GM21515 (cell line): ENCODE results near the gene SPACA4.

Source experiments
- ATAC-seq: cut with Tn5 transposase; IDR thresholded peaks from one replicate; pipeline ENCODE4 v1.9.1; 2021; ENCODE audit not compliant: unreplicated experiment

The SPACA4 gene

DNA sequence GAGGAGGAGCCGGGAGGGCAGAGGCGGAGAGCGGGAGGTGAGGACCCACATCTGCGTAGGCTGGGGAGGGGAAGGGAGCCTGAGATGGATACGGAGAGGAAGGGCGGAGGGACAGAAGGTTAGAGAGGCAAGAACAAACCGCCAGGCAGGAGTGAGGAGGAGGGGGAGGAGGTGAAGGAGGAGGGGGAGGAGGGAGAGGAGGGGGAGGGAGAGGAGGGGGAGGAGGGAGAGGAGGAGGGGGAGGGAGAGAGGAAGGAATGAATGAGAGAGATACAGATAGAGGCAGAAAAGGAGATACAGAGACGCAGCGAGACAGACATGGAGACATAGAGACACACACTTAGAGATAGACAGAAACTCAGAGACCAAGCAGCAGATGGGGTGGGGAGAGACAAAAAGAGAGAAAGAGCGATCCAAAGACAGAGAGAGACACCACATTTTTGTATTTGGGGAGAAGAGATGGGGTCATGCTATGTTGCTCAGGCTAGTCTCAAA lies 40.2 kb downstream of the SPACA4 start:
- no peak for ATAC-seq

DNA sequence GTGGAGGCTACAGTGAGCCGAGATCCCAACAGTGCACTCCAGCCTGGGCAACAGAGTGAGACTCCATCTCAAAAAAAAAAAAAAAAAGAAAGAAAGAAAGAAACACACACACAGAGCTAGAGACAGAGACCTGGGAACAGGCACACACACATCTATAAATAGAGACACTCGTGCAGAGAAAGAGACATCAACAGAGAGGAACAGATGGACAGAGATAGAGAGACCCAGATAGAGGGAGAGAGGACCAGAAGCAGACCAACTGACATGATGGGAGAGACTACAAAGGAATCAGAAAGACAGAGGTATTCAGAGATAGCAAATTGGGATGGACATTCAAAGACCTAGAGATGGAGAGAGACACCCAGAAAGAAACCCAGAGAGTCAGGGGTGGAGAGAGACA lies 41.6 kb downstream of the SPACA4 start:
- no peak for ATAC-seq

DNA sequence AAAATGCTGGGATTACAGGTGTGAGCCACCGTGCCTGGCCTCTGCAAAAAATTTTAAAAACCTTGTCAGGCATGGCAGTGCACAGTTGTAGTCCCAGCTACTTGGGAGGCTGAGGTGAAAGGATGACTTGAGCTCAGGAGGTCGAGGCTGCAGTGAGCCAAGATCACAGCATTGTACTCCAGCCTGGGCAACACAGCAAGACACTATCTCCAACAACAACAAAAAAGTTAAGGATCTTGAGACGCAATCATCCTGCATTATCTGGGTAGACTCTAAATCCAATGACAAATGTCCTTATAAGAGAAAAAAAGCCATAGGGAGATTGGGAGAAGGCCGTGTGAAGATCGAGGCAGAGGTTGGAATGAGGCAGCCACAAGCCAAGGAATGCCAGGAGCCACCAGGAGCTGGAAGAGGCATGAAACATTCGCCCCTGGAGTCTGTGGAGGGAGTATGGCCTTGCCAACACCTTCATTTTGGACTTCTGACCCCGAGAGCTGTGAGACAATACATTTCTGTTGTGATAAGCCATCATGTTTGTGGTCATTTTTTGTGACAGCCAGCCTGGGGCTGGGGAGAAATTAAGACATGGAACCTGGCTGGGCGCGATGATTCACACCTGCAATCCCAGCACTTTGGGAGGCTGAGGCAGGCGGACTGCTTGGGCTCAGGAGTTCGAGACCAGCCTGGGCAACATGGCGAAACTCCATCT lies 44.6 kb downstream of the SPACA4 start:
- ATAC-seq, result no peak

DNA sequence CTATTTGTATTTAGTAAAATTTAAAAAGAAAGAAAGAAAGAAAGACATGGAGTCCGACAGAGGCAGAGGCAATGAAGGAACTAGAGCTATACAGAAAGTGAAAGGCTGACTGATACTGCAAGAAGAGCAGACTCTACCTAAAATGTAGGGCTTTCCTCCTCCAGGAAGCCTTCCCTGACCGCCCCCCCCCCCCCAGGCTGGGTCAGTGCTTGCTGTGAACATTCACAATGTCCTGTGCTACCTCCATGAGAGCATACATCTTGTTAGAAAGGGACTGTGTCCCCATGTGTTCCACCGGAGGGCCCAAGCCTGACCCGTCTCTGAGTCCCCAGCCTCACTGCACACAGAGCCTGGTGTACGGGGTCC lies 45.1 kb downstream of the SPACA4 start:
- ATAC-seq, result no peak

DNA sequence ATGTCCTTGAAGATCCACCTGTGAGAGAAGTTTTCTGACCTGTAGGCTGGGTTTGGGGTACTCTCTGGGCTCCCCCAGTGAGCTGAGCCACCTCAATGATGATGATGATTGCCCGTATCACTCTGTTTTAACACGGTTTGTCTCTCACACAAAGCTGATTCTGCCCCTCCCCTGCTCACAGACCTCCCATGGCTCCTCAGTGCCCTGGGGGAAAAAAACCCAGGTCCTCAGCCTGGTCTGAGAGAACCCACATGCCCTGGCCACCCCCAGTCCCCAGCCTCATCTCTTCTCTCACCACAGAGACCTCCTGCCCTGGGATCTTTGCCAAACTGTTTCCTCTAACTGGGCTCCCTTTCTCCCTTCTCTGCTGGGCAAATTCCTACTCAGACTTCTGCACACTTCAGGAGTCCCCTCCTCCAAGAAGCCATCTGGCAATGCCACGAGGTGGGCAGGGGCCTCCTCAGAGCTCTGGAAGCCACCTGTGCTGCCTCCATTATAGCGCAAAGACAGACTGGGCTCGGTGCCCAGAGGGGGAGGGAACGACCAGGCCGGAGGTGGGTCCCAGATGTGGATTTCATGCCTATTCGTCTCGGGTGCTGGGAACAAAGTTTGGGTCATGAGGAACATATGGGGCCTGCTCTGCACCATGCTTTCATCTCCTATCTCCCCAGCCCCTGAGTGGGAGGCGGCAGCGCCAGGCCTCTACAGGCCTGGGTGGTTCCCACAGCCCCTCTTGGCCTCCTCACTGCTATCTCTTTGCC lies 47.9 kb downstream of the SPACA4 start:
- no peak for ATAC-seq

DNA sequence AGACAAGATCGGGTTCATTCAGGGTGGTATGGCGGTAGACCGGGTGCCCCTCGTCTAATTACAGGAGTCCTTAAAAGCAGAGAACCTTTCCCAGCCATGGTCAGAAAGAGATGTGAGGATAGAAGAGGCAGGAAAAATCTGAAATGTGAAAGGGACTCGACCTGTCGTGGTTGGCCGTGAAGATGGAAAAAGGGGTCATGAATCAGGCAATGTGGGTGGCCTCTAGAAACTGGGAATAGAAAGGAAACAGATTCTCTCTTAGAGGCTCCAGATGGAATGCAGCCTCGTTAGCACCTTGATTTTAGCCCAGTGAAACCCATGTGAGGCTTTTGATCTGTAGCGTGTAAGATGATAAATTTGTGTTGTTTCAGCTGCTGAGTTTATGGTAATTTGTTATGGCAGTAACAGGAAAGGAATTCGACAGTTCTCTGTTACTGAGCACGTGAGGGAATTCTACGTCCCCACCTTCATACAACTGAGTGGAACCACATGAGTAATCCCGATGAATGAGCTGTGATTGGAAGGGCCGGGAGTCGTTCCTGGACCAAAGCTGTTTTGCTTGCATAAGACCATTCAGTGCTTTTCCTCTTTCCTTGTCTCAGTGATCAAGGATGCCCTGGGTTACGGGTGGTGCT lies 50.4 kb downstream of the SPACA4 start:
- ATAC-seq, result no peak
